ENCODE data around the gene AXIN1.

DNA sequence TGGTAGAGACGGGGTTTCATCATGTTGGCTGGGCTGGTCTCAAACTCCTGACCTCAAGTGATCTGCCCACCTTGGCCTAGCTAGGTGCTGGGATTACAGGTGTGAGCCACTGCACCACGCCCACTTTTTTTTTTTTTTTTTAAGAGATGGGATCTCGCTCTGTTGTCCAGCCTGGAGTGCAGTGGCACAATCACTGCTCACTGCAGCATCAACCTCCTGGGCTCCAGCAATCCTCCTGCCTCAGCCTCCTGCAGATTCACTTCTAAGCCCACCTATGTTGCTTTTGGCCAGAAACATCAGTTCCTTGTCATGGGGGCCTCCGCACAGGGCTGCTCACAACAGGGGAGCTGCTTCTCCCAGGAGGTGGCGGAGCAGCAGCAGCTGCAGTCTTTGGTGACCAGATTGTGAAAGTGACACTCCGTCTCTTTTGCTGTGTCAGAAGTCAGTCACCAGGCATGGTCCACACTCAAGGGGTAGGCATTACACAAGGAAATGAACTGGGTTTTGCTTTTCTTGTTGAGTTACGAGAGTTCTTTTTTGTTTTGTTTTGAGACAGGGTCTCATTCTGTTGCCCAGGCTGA, 40.0 kb upstream of the AXIN1 start:
- TF ChIP-seq, protein P1, sequence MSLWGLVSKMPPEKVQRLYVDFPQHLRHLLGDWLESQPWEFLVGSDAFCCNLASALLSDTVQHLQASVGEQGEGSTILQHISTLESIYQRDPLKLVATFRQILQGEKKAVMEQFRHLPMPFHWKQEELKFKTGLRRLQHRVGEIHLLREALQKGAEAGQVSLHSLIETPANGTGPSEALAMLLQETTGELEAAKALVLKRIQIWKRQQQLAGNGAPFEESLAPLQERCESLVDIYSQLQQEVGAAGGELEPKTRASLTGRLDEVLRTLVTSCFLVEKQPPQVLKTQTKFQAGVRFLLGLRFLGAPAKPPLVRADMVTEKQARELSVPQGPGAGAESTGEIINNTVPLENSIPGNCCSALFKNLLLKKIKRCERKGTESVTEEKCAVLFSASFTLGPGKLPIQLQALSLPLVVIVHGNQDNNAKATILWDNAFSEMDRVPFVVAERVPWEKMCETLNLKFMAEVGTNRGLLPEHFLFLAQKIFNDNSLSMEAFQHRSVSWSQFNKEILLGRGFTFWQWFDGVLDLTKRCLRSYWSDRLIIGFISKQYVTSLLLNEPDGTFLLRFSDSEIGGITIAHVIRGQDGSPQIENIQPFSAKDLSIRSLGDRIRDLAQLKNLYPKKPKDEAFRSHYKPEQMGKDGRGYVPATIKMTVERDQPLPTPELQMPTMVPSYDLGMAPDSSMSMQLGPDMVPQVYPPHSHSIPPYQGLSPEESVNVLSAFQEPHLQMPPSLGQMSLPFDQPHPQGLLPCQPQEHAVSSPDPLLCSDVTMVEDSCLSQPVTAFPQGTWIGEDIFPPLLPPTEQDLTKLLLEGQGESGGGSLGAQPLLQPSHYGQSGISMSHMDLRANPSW (CRISPR knock-in tag; conservative IDR thresholded peaks at IDR 0.05; ENCODE audit: low read depth): no peak
- TF ChIP-seq, protein P2, sequence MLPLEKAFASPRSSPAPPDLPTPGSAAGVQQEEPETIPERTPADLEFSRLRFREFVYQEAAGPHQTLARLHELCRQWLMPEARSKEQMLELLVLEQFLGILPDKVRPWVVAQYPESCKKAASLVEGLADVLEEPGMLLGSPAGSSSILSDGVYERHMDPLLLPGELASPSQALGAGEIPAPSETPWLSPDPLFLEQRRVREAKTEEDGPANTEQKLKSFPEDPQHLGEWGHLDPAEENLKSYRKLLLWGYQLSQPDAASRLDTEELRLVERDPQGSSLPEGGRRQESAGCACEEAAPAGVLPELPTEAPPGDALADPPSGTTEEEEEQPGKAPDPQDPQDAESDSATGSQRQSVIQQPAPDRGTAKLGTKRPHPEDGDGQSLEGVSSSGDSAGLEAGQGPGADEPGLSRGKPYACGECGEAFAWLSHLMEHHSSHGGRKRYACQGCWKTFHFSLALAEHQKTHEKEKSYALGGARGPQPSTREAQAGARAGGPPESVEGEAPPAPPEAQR (CRISPR knock-in tag; IDR thresholded peaks at IDR 0.05): no peak
- TF ChIP-seq, protein P3, sequence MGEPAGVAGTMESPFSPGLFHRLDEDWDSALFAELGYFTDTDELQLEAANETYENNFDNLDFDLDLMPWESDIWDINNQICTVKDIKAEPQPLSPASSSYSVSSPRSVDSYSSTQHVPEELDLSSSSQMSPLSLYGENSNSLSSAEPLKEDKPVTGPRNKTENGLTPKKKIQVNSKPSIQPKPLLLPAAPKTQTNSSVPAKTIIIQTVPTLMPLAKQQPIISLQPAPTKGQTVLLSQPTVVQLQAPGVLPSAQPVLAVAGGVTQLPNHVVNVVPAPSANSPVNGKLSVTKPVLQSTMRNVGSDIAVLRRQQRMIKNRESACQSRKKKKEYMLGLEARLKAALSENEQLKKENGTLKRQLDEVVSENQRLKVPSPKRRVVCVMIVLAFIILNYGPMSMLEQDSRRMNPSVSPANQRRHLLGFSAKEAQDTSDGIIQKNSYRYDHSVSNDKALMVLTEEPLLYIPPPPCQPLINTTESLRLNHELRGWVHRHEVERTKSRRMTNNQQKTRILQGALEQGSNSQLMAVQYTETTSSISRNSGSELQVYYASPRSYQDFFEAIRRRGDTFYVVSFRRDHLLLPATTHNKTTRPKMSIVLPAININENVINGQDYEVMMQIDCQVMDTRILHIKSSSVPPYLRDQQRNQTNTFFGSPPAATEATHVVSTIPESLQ (CRISPR knock-in tag; IDR thresholded peaks at IDR 0.05): no peak
- no peak for TF ChIP-seq ZNF423 (CRISPR knock-in tag; IDR thresholded peaks at IDR 0.05)
- TF ChIP-seq, protein P4, sequence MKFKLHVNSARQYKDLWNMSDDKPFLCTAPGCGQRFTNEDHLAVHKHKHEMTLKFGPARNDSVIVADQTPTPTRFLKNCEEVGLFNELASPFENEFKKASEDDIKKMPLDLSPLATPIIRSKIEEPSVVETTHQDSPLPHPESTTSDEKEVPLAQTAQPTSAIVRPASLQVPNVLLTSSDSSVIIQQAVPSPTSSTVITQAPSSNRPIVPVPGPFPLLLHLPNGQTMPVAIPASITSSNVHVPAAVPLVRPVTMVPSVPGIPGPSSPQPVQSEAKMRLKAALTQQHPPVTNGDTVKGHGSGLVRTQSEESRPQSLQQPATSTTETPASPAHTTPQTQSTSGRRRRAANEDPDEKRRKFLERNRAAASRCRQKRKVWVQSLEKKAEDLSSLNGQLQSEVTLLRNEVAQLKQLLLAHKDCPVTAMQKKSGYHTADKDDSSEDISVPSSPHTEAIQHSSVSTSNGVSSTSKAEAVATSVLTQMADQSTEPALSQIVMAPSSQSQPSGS (CRISPR knock-in tag; IDR thresholded peaks at IDR 0.05; ENCODE audit: borderline replicate concordance, low read depth): no peak
- TF ChIP-seq, protein P5, sequence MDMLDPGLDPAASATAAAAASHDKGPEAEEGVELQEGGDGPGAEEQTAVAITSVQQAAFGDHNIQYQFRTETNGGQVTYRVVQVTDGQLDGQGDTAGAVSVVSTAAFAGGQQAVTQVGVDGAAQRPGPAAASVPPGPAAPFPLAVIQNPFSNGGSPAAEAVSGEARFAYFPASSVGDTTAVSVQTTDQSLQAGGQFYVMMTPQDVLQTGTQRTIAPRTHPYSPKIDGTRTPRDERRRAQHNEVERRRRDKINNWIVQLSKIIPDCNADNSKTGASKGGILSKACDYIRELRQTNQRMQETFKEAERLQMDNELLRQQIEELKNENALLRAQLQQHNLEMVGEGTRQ (CRISPR knock-in tag; IDR thresholded peaks at IDR 0.05): no peak
- TF ChIP-seq SP1 (CRISPR knock-in tag; conservative IDR thresholded peaks at IDR 0.05): no peak
- TF ChIP-seq, protein P6, sequence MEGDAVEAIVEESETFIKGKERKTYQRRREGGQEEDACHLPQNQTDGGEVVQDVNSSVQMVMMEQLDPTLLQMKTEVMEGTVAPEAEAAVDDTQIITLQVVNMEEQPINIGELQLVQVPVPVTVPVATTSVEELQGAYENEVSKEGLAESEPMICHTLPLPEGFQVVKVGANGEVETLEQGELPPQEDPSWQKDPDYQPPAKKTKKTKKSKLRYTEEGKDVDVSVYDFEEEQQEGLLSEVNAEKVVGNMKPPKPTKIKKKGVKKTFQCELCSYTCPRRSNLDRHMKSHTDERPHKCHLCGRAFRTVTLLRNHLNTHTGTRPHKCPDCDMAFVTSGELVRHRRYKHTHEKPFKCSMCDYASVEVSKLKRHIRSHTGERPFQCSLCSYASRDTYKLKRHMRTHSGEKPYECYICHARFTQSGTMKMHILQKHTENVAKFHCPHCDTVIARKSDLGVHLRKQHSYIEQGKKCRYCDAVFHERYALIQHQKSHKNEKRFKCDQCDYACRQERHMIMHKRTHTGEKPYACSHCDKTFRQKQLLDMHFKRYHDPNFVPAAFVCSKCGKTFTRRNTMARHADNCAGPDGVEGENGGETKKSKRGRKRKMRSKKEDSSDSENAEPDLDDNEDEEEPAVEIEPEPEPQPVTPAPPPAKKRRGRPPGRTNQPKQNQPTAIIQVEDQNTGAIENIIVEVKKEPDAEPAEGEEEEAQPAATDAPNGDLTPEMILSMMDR (IDR thresholded peaks at IDR 0.05): no peak
- TF ChIP-seq, protein P7, sequence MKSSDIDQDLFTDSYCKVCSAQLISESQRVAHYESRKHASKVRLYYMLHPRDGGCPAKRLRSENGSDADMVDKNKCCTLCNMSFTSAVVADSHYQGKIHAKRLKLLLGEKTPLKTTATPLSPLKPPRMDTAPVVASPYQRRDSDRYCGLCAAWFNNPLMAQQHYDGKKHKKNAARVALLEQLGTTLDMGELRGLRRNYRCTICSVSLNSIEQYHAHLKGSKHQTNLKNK (CRISPR knock-in tag; IDR thresholded peaks at IDR 0.05): no peak

Data from WTC11 (cell line).